HEK293 (cell line): Measurements from ENCODE around the gene BZW2.

ENCODE experiments used
- CTCF ChIA-PET: fragments of 350-600 bp; formaldehyde crosslinking; extraction: SDS; loops from one replicate; lab custom pipeline; 2021; ENCODE audit warnings: antibody characterized with exemption; lab: Yijun Ruan, JAX
- POLR2A ChIA-PET: fragments of 300-600 bp; formaldehyde crosslinking; extraction: SDS; loops from one replicate; lab custom pipeline; 2020; ENCODE audit warnings: antibody characterized with exemption, inconsistent platforms; lab: Yijun Ruan, JAX
- H3K27ac ChIP-seq: fragments of 200-500 bp; sonication (Bioruptor generic); 2 replicates; pipeline ENCODE4 v1.5.1; 2014; ENCODE audit warnings: low read depth, low read length, control low read depth, inconsistent platforms; ENCODE audit errors: extremely low read depth
- H3K36me3 ChIP-seq, 2 experiments: fragments of 200-500 bp in 1 of 2; sonication (Bioruptor generic) in 1 of 2; 1 replicate in 1 of 2; 2 replicates in 1 of 2; pipeline ENCODE4 v1.5.1; 2014 to 2017; ENCODE audit warnings: inconsistent platforms in 2 of 2, low read length in 2 of 2; ENCODE audit not compliant: control insufficient read depth in 2 of 2, insufficient read depth in 1 of 2
- H3K4me1 ChIP-seq: fragments of 200-500 bp; sonication (Bioruptor generic); 2 replicates; pipeline ENCODE4 v1.5.1; 2014; ENCODE audit warnings: mild to moderate bottlenecking, low read length, inconsistent platforms; ENCODE audit not compliant: control insufficient read depth, insufficient read depth
- H3K4me3 ChIP-seq: 2 replicates; pipeline ENCODE4 v1.5.1; 2011; ENCODE audit warnings: low read depth, mild to moderate bottlenecking, control low read depth, low read length, moderate library complexity
- H3K9me3 ChIP-seq: fragments of 200-500 bp; sonication (Bioruptor generic); 2 replicates; pipeline ENCODE4 v1.5.1; 2014; ENCODE audit warnings: low read depth, low read length, inconsistent platforms; ENCODE audit not compliant: control insufficient read depth, insufficient read depth
- KLF1 ChIP-seq: fragments of 450-650 bp; formaldehyde crosslinking; IDR thresholded peaks from 2 replicates; pipeline ENCODE4 v1.5.1; 2016; ENCODE audit warnings: missing biosample characterization, missing genetic modification characterization
- SP7 ChIP-seq: fragments of 450-650 bp; formaldehyde crosslinking; IDR thresholded peaks from 2 replicates; pipeline ENCODE4 v1.5.1; 2016; ENCODE audit warnings: missing biosample characterization, missing genetic modification characterization
- YY2 ChIP-seq: fragments of 450-650 bp; formaldehyde crosslinking; IDR thresholded peaks from 2 replicates; pipeline ENCODE4 v1.5.1; 2016; ENCODE audit warnings: missing biosample characterization, missing genetic modification characterization
- ZNF175 ChIP-seq: fragments of 450-650 bp; formaldehyde crosslinking; IDR thresholded peaks from 2 replicates; pipeline ENCODE4 v1.5.1; 2016; ENCODE audit warnings: missing biosample characterization, missing genetic modification characterization
- ZNF19 ChIP-seq: fragments of 450-650 bp; formaldehyde crosslinking; IDR thresholded peaks from 2 replicates; pipeline ENCODE4; 2016; ENCODE audit warnings: missing biosample characterization, missing genetic modification characterization, low read depth
- ZNF211 ChIP-seq: fragments of 450-650 bp; formaldehyde crosslinking; IDR thresholded peaks from 2 replicates; pipeline ENCODE4 v1.5.1; 2016; ENCODE audit warnings: low read depth, missing biosample characterization, missing genetic modification characterization
- ZNF214 ChIP-seq: fragments of 450-650 bp; formaldehyde crosslinking; IDR thresholded peaks from 2 replicates; pipeline ENCODE4 v1.5.1; 2017; ENCODE audit warnings: missing biosample characterization, mild to moderate bottlenecking, missing genetic modification characterization, borderline replicate concordance
- ZNF350 ChIP-seq: fragments of 450-650 bp; formaldehyde crosslinking; IDR thresholded peaks from 2 replicates; pipeline ENCODE4 v1.5.0; 2017; ENCODE audit warnings: missing biosample characterization, mild to moderate bottlenecking, missing genetic modification characterization
- ZNF354C ChIP-seq: fragments of 450-650 bp; formaldehyde crosslinking; IDR thresholded peaks from 2 replicates; pipeline ENCODE4 v1.5.1; 2016; ENCODE audit warnings: missing biosample characterization, missing genetic modification characterization, low read depth, borderline replicate concordance
- ZNF366 ChIP-seq: fragments of 450-650 bp; formaldehyde crosslinking; conservative IDR thresholded peaks from 2 replicates; pipeline ENCODE4 v1.5.1; 2016; ENCODE audit warnings: missing biosample characterization, missing genetic modification characterization
- ZNF394 ChIP-seq: fragments of 450-650 bp; formaldehyde crosslinking; IDR thresholded peaks from 2 replicates; pipeline ENCODE4 v1.5.1; 2016; ENCODE audit warnings: missing biosample characterization, missing genetic modification characterization, mild to moderate bottlenecking, moderate library complexity, borderline replicate concordance
- ZNF416 ChIP-seq: fragments of 450-650 bp; formaldehyde crosslinking; IDR thresholded peaks from 2 replicates; pipeline ENCODE4 v1.5.1; 2016; ENCODE audit warnings: missing biosample characterization, missing genetic modification characterization
- ZNF473 ChIP-seq: fragments of 450-650 bp; formaldehyde crosslinking; IDR thresholded peaks from 2 replicates; pipeline ENCODE4 v1.5.1; 2017; ENCODE audit warnings: missing biosample characterization, missing genetic modification characterization
- ZSCAN23 ChIP-seq: fragments of 450-650 bp; formaldehyde crosslinking; IDR thresholded peaks from 2 replicates; pipeline ENCODE4 v1.5.1; 2016; ENCODE audit warnings: missing biosample characterization, missing genetic modification characterization
- TF ChIP-seq, protein P1 (sequence below): fragments of 450-650 bp; formaldehyde crosslinking; IDR thresholded peaks from 2 replicates; pipeline ENCODE4 v1.5.1; 2017; ENCODE audit warnings: missing biosample characterization, missing genetic modification characterization
- TF ChIP-seq, protein P2 (sequence below): fragments of 450-650 bp; formaldehyde crosslinking; IDR thresholded peaks from 2 replicates; pipeline ENCODE4 v1.5.1; 2016; ENCODE audit warnings: missing biosample characterization, missing genetic modification characterization
- TF ChIP-seq, protein P3 (sequence below): fragments of 450-650 bp; formaldehyde crosslinking; IDR thresholded peaks from 2 replicates; pipeline ENCODE4; 2016; ENCODE audit warnings: missing biosample characterization, missing genetic modification characterization
- TF ChIP-seq, protein P4 (sequence below): fragments of 450-650 bp; formaldehyde crosslinking; IDR thresholded peaks from 2 replicates; pipeline ENCODE4 v1.5.1; 2016; ENCODE audit warnings: missing biosample characterization, missing genetic modification characterization
- TF ChIP-seq, protein P5 (sequence below): fragments of 450-650 bp; formaldehyde crosslinking; IDR thresholded peaks from 2 replicates; pipeline ENCODE4 v1.5.1; 2017; ENCODE audit warnings: missing biosample characterization, missing genetic modification characterization

Gene BZW2

DNA sequence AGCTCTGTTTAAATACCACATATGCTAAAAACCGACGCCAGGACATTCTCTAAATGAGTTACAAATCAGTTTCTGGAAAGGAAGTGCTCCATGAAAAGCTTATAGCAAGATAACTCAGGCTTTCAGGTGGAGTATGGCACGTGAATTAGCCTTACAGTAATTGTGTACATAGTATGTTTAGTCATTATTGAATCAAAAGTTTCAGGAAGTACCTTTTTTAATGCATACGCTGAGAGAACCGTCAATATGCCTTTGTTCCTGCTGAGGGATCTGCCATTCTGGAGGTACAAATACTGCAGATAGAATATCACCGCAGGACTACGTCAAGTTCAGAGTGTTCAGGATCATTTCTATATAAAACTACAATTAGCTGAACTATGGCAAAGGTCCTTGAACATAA is 46.1 kb upstream of the BZW2 start:
- Histone ChIP-seq H3K4me1 (no peaks in the 10 kb centered on the region), H3K9me3 (no peaks in the 10 kb centered on the region), H3K4me3 (no peak overlapping the region), H3K36me3 (peaks cover 7 to 48% of the 10 kb centered on the region in 2 experiments; a peak in 2 of 3 replicates), H3K27ac (no peak overlapping the region)
- ChIA-PET CTCF (interaction anchor here (0.6 to 0.9 kb wide), 3 partner anchors 35 to 714 kb away, joined by 3 to 4 read pairs (median 3); no protein-coding TSS in a partner anchor), POLR2A (no interaction called here)
- TF ChIP-seq ZNF214 = no peak

DNA sequence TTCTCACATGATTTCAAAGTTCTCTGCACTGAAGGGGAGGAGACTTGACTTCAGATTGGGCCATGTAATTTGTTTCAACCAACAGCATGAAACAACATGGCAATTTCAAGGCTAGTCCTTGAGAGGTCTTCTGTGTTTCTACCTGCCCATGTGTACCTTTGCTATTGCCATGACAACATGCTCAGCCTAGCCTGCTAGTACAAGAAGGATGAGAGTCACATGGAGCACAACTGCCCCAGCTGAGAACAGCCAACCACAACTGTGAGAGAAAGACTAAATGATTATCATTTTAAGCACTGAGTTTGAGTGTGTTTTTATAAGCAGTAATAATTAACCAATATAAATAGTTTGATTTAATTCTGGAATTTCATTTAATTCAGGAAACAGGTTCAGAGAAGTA is 42.3 kb upstream of the BZW2 start:
- Histone ChIP-seq H3K9me3 (no peaks in the 10 kb centered on the region), H3K36me3 (peaks cover 24 to 56% of the 10 kb centered on the region in 2 experiments), H3K27ac (no peak overlapping the region), H3K4me3 (no peak overlapping the region), H3K4me1 (no peaks in the 10 kb centered on the region)
- POLR2A ChIA-PET = no interaction called here
- CTCF ChIA-PET = no interaction called here
- TF ChIP-seq, protein P1, sequence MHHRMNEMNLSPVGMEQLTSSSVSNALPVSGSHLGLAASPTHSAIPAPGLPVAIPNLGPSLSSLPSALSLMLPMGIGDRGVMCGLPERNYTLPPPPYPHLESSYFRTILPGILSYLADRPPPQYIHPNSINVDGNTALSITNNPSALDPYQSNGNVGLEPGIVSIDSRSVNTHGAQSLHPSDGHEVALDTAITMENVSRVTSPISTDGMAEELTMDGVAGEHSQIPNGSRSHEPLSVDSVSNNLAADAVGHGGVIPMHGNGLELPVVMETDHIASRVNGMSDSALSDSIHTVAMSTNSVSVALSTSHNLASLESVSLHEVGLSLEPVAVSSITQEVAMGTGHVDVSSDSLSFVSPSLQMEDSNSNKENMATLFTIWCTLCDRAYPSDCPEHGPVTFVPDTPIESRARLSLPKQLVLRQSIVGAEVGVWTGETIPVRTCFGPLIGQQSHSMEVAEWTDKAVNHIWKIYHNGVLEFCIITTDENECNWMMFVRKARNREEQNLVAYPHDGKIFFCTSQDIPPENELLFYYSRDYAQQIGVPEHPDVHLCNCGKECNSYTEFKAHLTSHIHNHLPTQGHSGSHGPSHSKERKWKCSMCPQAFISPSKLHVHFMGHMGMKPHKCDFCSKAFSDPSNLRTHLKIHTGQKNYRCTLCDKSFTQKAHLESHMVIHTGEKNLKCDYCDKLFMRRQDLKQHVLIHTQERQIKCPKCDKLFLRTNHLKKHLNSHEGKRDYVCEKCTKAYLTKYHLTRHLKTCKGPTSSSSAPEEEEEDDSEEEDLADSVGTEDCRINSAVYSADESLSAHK (tag by site-specific recombination) = no peak
- no peak for TF ChIP-seq ZNF416 (tag by site-specific recombination)
- TF ChIP-seq, protein P2, sequence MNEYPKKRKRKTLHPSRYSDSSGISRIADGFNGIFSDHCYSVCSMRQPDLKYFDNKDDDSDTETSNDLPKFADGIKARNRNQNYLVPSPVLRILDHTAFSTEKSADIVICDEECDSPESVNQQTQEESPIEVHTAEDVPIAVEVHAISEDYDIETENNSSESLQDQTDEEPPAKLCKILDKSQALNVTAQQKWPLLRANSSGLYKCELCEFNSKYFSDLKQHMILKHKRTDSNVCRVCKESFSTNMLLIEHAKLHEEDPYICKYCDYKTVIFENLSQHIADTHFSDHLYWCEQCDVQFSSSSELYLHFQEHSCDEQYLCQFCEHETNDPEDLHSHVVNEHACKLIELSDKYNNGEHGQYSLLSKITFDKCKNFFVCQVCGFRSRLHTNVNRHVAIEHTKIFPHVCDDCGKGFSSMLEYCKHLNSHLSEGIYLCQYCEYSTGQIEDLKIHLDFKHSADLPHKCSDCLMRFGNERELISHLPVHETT (tag by site-specific recombination) = no peak
- no peak for TF ChIP-seq ZNF394 (tag by site-specific recombination)
- no peak for TF ChIP-seq ZNF211 (tag by site-specific recombination)
- TF ChIP-seq, protein P3, sequence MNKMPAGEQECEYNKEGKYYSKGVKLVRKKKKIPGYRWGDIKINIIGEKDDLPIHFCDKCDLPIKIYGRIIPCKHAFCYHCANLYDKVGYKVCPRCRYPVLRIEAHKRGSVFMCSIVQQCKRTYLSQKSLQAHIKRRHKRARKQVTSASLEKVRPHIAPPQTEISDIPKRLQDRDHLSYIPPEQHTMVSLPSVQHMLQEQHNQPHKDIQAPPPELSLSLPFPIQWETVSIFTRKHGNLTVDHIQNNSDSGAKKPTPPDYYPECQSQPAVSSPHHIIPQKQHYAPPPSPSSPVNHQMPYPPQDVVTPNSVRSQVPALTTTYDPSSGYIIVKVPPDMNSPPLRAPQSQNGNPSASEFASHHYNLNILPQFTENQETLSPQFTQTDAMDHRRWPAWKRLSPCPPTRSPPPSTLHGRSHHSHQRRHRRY (tag by site-specific recombination) = no peak
- TF ChIP-seq ZNF175 (tag by site-specific recombination) = no peak
- TF ChIP-seq KLF1 (tag by site-specific recombination) = no peak
- no peak for TF ChIP-seq SP7 (tag by site-specific recombination)
- no peak for TF ChIP-seq ZNF19 (tag by site-specific recombination)
- TF ChIP-seq ZNF473 (tag by site-specific recombination) = no peak
- TF ChIP-seq YY2 (tag by site-specific recombination) = no peak
- TF ChIP-seq, protein P4, sequence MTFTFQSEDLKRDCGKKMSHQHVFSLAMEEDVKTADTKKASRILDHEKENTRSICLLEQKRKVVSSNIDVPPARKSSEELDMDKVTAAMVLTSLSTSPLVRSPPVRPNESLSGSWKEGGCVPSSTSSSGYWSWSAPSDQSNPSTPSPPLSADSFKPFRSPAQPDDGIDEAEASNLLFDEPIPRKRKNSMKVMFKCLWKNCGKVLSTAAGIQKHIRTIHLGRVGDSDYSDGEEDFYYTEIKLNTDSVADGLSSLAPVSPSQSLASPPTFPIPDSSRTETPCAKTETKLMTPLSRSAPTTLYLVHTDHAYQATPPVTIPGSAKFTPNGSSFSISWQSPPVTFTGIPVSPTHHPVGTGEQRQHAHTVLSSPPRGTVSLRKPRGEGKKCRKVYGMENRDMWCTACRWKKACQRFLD = no peak
- no peak for TF ChIP-seq ZNF366
- TF ChIP-seq ZNF354C (tag by site-specific recombination) = no peak
- TF ChIP-seq, protein P5, sequence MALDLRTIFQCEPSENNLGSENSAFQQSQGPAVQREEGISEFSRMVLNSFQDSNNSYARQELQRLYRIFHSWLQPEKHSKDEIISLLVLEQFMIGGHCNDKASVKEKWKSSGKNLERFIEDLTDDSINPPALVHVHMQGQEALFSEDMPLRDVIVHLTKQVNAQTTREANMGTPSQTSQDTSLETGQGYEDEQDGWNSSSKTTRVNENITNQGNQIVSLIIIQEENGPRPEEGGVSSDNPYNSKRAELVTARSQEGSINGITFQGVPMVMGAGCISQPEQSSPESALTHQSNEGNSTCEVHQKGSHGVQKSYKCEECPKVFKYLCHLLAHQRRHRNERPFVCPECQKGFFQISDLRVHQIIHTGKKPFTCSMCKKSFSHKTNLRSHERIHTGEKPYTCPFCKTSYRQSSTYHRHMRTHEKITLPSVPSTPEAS = no peak
- TF ChIP-seq ZNF350 = no peak
- TF ChIP-seq ZSCAN23 = no peak
